Sigmoid colon (tissue), 7 donors: ENCODE measurements around the gene GINS3. TPM values are rescaled to one million over a fixed set of nuclear protein-coding genes. Genes with fewer than 3 reads are reported as not detected.
A peak's percentile ranks its signal among the peaks of the same experiment; 100 is the strongest.
"Not testable (repeated sequence)": the region's sequence is repeated elsewhere in the genome, so short reads cannot be mapped to it uniquely, and the experiment has no call there.

Experiments used
- DNase-seq: peaks from one replicate; pipeline ENCODE4 v3.0.0-alpha.2; 2019
- H3K27ac ChIP-seq, 4 donors: fragments of 200-600 bp; sonication (generic); one replicate each; pipeline ENCODE4 v1.5.1; 2016 to 2019; ENCODE audit warnings: mild to moderate bottlenecking in 1 of 4
- H3K27me3 ChIP-seq, 3 donors: fragments of 200-600 bp; sonication (generic); one replicate each; pipeline ENCODE4 v1.5.1; 2019; ENCODE audit warnings: mild to moderate bottlenecking in 1 of 3
- H3K36me3 ChIP-seq, 4 donors: fragments of 200-600 bp; sonication (generic); one replicate each; pipeline ENCODE4 v1.5.1; 2016 to 2019
- H3K4me1 ChIP-seq, 4 donors: fragments of 200-600 bp; sonication (generic); one replicate each; pipeline ENCODE4 v1.5.1; 2017 to 2019
- H3K4me3 ChIP-seq, 4 donors: fragments of 200-600 bp; sonication (generic); one replicate each; pipeline ENCODE4 v1.5.1; 2017 to 2019; ENCODE audit warnings: mild to moderate bottlenecking in 2 of 4, moderate library complexity in 1 of 4
- H3K9me3 ChIP-seq, 4 donors: fragments of 200-600 bp in 3 of 4; sonication (generic) in 3 of 4; one replicate each; pipeline versions ENCODE4 v1.5.1 to v1.6.1; 2013 to 2019
- CTCF ChIP-seq, 4 experiments: fragments of 450-650 bp in 3 of 4; fragments of 200-600 bp in 1 of 4; IDR thresholded peaks; one replicate each; pipeline ENCODE4 v1.5.1; 2016 to 2019; ENCODE audit warnings: antibody characterized with exemption in 4 of 4, mild to moderate bottlenecking in 3 of 4, moderate library complexity in 2 of 4
- EP300 ChIP-seq, 4 donors: sonication (generic); formaldehyde crosslinking; IDR thresholded peaks; one replicate each; pipeline ENCODE4 v1.6.1; 2017; ENCODE audit warnings: antibody characterized with exemption in 4 of 4
- POLR2A ChIP-seq, 2 donors: fragments of 450-650 bp; IDR thresholded peaks; one replicate each; pipeline ENCODE4 v1.6.1; 2016; ENCODE audit warnings: antibody characterized with exemption in 2 of 2, mild to moderate bottlenecking in 2 of 2, moderate library complexity in 2 of 2
- POLR2AphosphoS5 ChIP-seq, 4 donors: sonication (generic); formaldehyde crosslinking; IDR thresholded peaks; one replicate each; pipeline ENCODE4 v1.6.1; 2017; ENCODE audit warnings: antibody characterized with exemption in 4 of 4
- WGBS, 2 donors: extraction: QIAGEN DNeasy Blood & Tissue Kit; methylation state at CpG; one replicate each; pipeline ENCODE4 v1.1.7; 2013; 5-methylcytosine and 5-hydroxymethylcytosine counted together
- intact Hi-C: fragments of 100-400 bp; cut with DNase I; formaldehyde crosslinking; loops from one replicate; pipeline ENCODE4 v1.15.1; 2023
- polyA plus RNA-seq, 3 donors: library from polyadenylated mRNA; stranded (reverse); fragments of 200-250 nt; gene quantifications; one replicate each; pipeline ENCODE4 v1.2.3, GENCODE V29; 2013
- total RNA-seq, 4 donors: library from RNA; depleted of rRNA; stranded (reverse); fragments of >200 nt; gene quantifications; one replicate each; pipeline ENCODE4 v1.1.0, GENCODE V29; 2016
- donor health status: healthy with polysubstance abuse.
- donor health status: Bipolar disorder and iron deficiency.
- donor health status: healthy.

The GINS3 gene
- total and polyA plus RNA-seq, 7 donors = 1.1 to 5.9 (median 2.5) TPM

GRCh38 chr16:58402796-58403195 is 10.5 kb downstream of the GINS3 start:
- Histone ChIP-seq H3K27ac (no peak overlapping the region), H3K4me3 (no peak overlapping the region), H3K4me1 (no peaks in the 10 kb centered on the region), H3K9me3 (no peaks in the 10 kb centered on the region), H3K36me3 (no peaks in the 10 kb centered on the region), H3K27me3 (no peaks in the 10 kb centered on the region)
- intact Hi-C loops = no loop called here
- no peak for TF ChIP-seq CTCF (IDR thresholded peaks at IDR 0.05)
- no peak for TF ChIP-seq EP300 (IDR thresholded peaks at IDR 0.05)
- no peak for TF ChIP-seq POLR2AphosphoS5 (IDR thresholded peaks at IDR 0.05)
- no peak for TF ChIP-seq POLR2A (IDR thresholded peaks at IDR 0.05)
- 94 to 96% methylated on average over 7 of the region's 7 CpGs for WGBS, 2 donors
- no peak for DNase-seq

- no peaks in the 10 kb centered on the region for H3K36me3 ChIP-seq
- 76 to 85% methylated on average over 6 of the region's 6 CpGs for WGBS, 2 donors
- no peaks in the 10 kb centered on the region for H3K9me3 ChIP-seq
- no peak for TF ChIP-seq CTCF (IDR thresholded peaks at IDR 0.05)
- TF ChIP-seq POLR2A (IDR thresholded peaks at IDR 0.05) = no peak
- TF ChIP-seq POLR2AphosphoS5 (IDR thresholded peaks at IDR 0.05) = no peak
- TF ChIP-seq EP300 (IDR thresholded peaks at IDR 0.05) = no peak
- H3K27ac ChIP-seq = no peak overlapping the region
- intact Hi-C loops = no loop called here
- peak; percentile 70 for DNase-seq
- H3K4me1 ChIP-seq = peaks cover 0 to 4% (median 0%) of the 10 kb centered on the region in 4 donors
- H3K27me3 ChIP-seq = no peaks in the 10 kb centered on the region
- no peak overlapping the region for H3K4me3 ChIP-seq
These were observed 17.2 kb downstream of the GINS3 start for GRCh38 chr16:58409316-58409973.

DNA sequence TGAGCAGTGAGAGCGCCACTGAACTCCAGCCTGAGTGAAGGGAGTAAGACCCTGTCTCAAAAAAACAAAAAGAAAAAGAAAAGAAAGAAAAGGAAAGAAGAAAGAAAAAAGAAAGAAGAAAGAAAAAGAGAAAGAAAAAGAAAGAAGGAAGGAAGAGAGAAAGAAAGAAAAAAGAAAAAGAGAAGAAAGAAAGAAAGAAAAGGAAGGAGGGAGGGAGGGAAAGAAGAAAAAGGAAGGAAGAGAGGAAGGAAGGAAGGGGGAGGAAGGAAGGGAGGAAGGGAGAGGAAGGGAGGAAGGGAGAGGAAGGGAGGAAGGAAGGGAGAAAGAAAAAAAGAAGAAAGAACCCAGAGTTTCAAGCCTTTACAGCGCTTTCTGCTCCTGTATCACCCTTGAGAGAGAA is 19.1 kb downstream of the GINS3 start:
- WGBS, 2 donors = 96 to 98% methylated on average over 2 of the region's 2 CpGs
- H3K27ac ChIP-seq = no peak overlapping the region
- intact Hi-C loops = no loop called here

DNA sequence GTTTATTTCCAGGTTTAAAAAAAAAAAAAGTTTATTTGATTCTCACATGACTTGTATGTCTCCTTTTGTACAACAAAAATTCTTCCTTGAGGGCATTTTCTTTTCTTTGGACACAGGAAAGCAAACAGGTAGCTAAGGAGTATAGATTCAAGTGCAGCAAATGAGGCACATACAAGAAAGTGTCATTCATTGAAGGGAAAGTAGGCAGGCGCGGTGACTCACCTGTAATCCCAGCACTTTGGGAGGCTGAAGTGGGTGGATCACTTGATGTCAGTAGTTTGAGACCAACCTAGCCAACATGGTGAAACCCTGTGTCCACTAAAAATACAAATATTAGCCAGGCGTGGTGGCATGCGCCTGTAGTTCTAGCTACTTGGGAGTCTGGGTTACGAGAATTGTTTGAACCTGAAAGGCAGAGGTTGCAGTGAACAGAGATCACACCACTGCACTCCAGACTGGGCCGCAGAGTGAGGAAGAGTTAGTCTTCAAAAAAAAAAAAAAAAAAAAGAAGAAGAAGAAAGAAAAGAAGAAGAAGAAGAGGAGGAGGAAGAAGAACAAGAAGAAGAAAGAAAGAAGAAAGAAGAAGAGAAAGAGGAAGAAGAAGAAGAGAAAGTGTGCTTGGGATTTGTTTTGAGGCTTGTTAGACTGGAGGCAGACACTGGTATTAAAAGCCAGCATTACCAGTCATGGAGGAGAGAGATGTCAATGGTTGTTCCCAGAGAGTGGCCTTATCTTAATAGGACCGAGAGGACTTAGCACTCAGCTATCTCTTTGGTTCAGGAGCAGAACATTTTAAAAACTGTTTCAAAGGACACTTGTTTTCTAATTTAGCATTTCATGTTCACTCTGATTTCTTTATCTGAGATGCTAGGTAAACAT is 19.7 kb downstream of the GINS3 start:
- no peak overlapping the region for H3K4me3 ChIP-seq
- intact Hi-C loops = no loop called here
- H3K9me3 ChIP-seq = no peaks in the 10 kb centered on the region
- no peak overlapping the region for H3K27ac ChIP-seq
- H3K4me1 ChIP-seq = peaks cover 0 to 4% (median 0%) of the 10 kb centered on the region in 4 donors
- TF ChIP-seq POLR2A (IDR thresholded peaks at IDR 0.05) (no peak), POLR2AphosphoS5 (IDR thresholded peaks at IDR 0.05) (no peak), CTCF (IDR thresholded peaks at IDR 0.05) (no peak)
- no peaks in the 10 kb centered on the region for H3K36me3 ChIP-seq
- no peaks in the 10 kb centered on the region for H3K27me3 ChIP-seq
- no peak for DNase-seq
- WGBS, 2 donors = 85 to 89% methylated on average over 7 of the region's 7 CpGs

More for the DNA sequence above, 19.1 kb downstream of the GINS3 start:
- no peak overlapping the region for H3K4me3 ChIP-seq
- no peak for DNase-seq
- no peaks in the 10 kb centered on the region for H3K27me3 ChIP-seq
- no peaks in the 10 kb centered on the region for H3K36me3 ChIP-seq
- no peak for TF ChIP-seq POLR2AphosphoS5 (IDR thresholded peaks at IDR 0.05)
- TF ChIP-seq POLR2A (IDR thresholded peaks at IDR 0.05) = no peak
- no peaks in the 10 kb centered on the region for H3K9me3 ChIP-seq
- peaks cover 0 to 4% (median 0%) of the 10 kb centered on the region in 4 donors for H3K4me1 ChIP-seq

DNA sequence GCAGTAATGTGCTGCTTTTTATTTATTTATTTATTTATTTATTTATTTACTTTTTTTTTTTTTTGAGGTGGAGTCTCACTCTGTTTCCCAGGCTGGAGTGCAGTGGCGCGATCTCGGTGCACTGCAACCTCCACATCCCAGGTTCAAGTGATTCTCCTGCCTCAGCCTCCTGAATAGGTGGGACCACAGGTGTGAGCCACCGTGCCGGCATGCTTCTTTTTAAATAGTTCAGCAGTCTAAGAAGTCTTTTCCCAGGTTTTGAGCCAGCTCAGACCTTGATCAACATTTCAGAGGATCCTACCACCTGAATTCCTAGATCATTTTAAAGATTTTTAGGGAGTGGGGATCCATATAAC is 20.3 kb downstream of the GINS3 start:
- H3K9me3 ChIP-seq, DNase-seq, H3K4me3 ChIP-seq, H3K4me1 ChIP-seq, H3K27me3 ChIP-seq, H3K36me3 ChIP-seq, H3K27ac ChIP-seq, intact Hi-C loops: not testable (repeated sequence)
- WGBS, 2 donors = 93 to 97% methylated on average over 5 of the region's 5 CpGs
